ENCODE results near the gene DTL. TPM values are rescaled to one million over a fixed set of nuclear protein-coding genes. Genes with fewer than 3 reads are reported as not detected.
"Not testable (repeated sequence)": the region's sequence is repeated elsewhere in the genome, so short reads cannot be mapped to it uniquely, and the experiment has no call there.

DTL gene
- total RNA-seq, 1 experiment from 2014 or later = 41.0 TPM

GRCh38 chr1:212027727-212028126 lies 7.8 kb upstream of the DTL start:
- peak; percentile 93 for TF ChIP-seq CEBPB (IDR thresholded peaks at IDR 0.05; ENCODE audit: low read depth)
- peak; percentile 51 for TF ChIP-seq FOSL1 (IDR thresholded peaks at IDR 0.05; ENCODE audit: low read depth)
- TF ChIP-seq EGR1 (IDR thresholded peaks at IDR 0.05; ENCODE audit: low read depth) = peak; percentile 56
- 0 out of 2 replicates have a peak, but pooled peaks have one; percentile 14 for TF ChIP-seq SP1 (IDR thresholded peaks at IDR 0.05; ENCODE audit: low read depth)
- 0 out of 2 replicates have a peak, but pooled peaks have one; percentile 49 for TF ChIP-seq CBX3 (IDR thresholded peaks at IDR 0.05; ENCODE audit: low read depth)
- H3K36me3 ChIP-seq (ENCODE audit: control insufficient read depth in 1 of 2, insufficient read depth in 2 of 2, low read length in 2 of 2); H3K4me3 ChIP-seq (replicated peaks in 1 of 2; ENCODE audit: low read depth in 1 of 2, low read length in 2 of 2); H3K9me3 ChIP-seq (ENCODE audit: control insufficient read depth in 1 of 2, insufficient read depth in 1 of 2, low read depth in 1 of 2, low read length in 2 of 2); DNase-seq (ENCODE audit: low read depth, low spot score); POLR2A ChIA-PET; H3K9ac ChIP-seq (ENCODE audit: low read length); H2AFZ ChIP-seq (ENCODE audit: low read depth, low read length, poor library complexity, severe bottlenecking); H3K27me3 ChIP-seq (ENCODE audit: insufficient read depth, low read length); intact Hi-C loops (cut with micrococcal nuclease); RAD21 ChIA-PET (ENCODE audit: low non-redundant PET in 1 of 2, low total read pairs in 2 of 2, uncharacterized antibody in 2 of 2, unreplicated experiment in 2 of 2); H3K27ac ChIP-seq (ENCODE audit: low read depth, low read length); H3K9me2 ChIP-seq (ENCODE audit: insufficient read depth); BruUV-seq (replicated peaks): not testable (repeated sequence)
- peak; percentile 52; the same call in 1 of the 2 replicates for ATAC-seq
- Histone ChIP-seq H3K4me1 (ENCODE audit: control insufficient read depth in 1 of 2, insufficient read depth in 2 of 2, low read length in 2 of 2) (peaks cover 31 to 53% of the 10 kb centered on the region in 2 experiments), H4K20me1 (ENCODE audit: insufficient read depth) (peaks cover 15% of the 10 kb centered on the region; the same call in 1 of the 2 replicates), H3K79me2 (ENCODE audit: insufficient read depth, low read length) (peaks cover 92% of the 10 kb centered on the region), H3K4me2 (ENCODE audit: low read length) (peak overlapping the region; percentile 58)
- CTCF ChIA-PET = interaction anchor here (0.7 to 2.9 kb wide), 6 partner anchors 7 to 428 kb away, joined by 3 to 9 read pairs (median 4); partner anchors contain the start of genes DTL and INTS7

- H3K36me3 ChIP-seq (ENCODE audit: control insufficient read depth in 1 of 2, insufficient read depth in 2 of 2, low read length in 2 of 2) = no peaks in the 10 kb centered on the region; a peak in 1 of 4 replicates
- peak overlapping the region; percentile 57 for H3K4me2 ChIP-seq (ENCODE audit: low read length)
- no peak overlapping the region for H3K4me3 ChIP-seq (replicated peaks in 1 of 2; ENCODE audit: low read depth in 1 of 2, low read length in 2 of 2)
- H4K20me1 ChIP-seq (ENCODE audit: insufficient read depth) = peaks cover 15% of the 10 kb centered on the region; the same call in 1 of the 2 replicates
- ChIA-PET POLR2A (no interaction called here), CTCF (interaction anchor here (1.0 to 2.5 kb wide), 2 partner anchors 350 to 425 kb away, joined by 4 to 8 read pairs; no protein-coding TSS in a partner anchor), RAD21 (ENCODE audit: low non-redundant PET in 1 of 2, low total read pairs in 2 of 2, uncharacterized antibody in 2 of 2, unreplicated experiment in 2 of 2) (no interaction called here)
- no peak overlapping the region for H2AFZ ChIP-seq (ENCODE audit: low read depth, low read length, poor library complexity, severe bottlenecking)
- no peaks in the 10 kb centered on the region for H3K9me3 ChIP-seq (ENCODE audit: control insufficient read depth in 1 of 2, insufficient read depth in 1 of 2, low read depth in 1 of 2, low read length in 2 of 2)
- intact Hi-C loops (cut with micrococcal nuclease) = no loop called here
- H3K9me2 ChIP-seq (ENCODE audit: insufficient read depth) = no peaks in the 10 kb centered on the region
- H3K79me2 ChIP-seq (ENCODE audit: insufficient read depth, low read length) = peaks cover 88% of the 10 kb centered on the region
- H3K4me1 ChIP-seq (ENCODE audit: control insufficient read depth in 1 of 2, insufficient read depth in 2 of 2, low read length in 2 of 2) = peaks cover 37 to 62% of the 10 kb centered on the region in 2 experiments
- peak overlapping the region; percentile 27 for H3K27ac ChIP-seq (ENCODE audit: low read depth, low read length)
- DNase-seq (ENCODE audit: low read depth, low spot score) (peak; percentile 51), ATAC-seq (no peak)
- no TSS peak for BruUV-seq (replicated peaks)
- peak overlapping the region; percentile 18; the same call in 1 of the 2 replicates for H3K9ac ChIP-seq (ENCODE audit: low read length)
- H3K27me3 ChIP-seq (ENCODE audit: insufficient read depth, low read length) = no peaks in the 10 kb centered on the region
- TF ChIP-seq EGR1 (IDR thresholded peaks at IDR 0.05; ENCODE audit: low read depth) (no peak), RAD21 (IDR thresholded peaks at IDR 0.05; ENCODE audit: low read depth) (no peak), SRF (IDR thresholded peaks at IDR 0.05; ENCODE audit: low read depth) (peak; percentile 31; the same call in 1 of the 2 replicates), POLR2A (IDR thresholded peaks at IDR 0.05; ENCODE audit: borderline replicate concordance, extremely low read depth, insufficient read depth, insufficient read length) (no peak), YY1 (IDR thresholded peaks at IDR 0.05; ENCODE audit: extremely low read depth, insufficient replicate concordance, low read depth, low read length) (no peak), CBX3 (IDR thresholded peaks at IDR 0.05; ENCODE audit: low read depth) (peak; percentile 66; the same call in 1 of the 2 replicates), SP1 (IDR thresholded peaks at IDR 0.05; ENCODE audit: low read depth) (peak; percentile 73), SIN3A (IDR thresholded peaks at IDR 0.05; ENCODE audit: low read depth) (peak; percentile 61), POLR2AphosphoS5 (IDR thresholded peaks at IDR 0.05; ENCODE audit: low read depth, low read length) (peak; percentile 37; the same call in 1 of the 2 replicates), ELF1 (IDR thresholded peaks at IDR 0.05; ENCODE audit: borderline replicate concordance, low read depth) (no peak), MAX (IDR thresholded peaks at IDR 0.05) (no peak), TCF7L2 (IDR thresholded peaks at IDR 0.05; ENCODE audit: borderline replicate concordance, extremely low read depth, insufficient read depth, insufficient read length) (peak; percentile 97), ZNF274 (IDR thresholded peaks at IDR 0.05; ENCODE audit: low read depth, low read length) (no peak), CEBPB (IDR thresholded peaks at IDR 0.05; ENCODE audit: low read depth) (peak; percentile 95)
- TF ChIP-seq, protein P1, sequence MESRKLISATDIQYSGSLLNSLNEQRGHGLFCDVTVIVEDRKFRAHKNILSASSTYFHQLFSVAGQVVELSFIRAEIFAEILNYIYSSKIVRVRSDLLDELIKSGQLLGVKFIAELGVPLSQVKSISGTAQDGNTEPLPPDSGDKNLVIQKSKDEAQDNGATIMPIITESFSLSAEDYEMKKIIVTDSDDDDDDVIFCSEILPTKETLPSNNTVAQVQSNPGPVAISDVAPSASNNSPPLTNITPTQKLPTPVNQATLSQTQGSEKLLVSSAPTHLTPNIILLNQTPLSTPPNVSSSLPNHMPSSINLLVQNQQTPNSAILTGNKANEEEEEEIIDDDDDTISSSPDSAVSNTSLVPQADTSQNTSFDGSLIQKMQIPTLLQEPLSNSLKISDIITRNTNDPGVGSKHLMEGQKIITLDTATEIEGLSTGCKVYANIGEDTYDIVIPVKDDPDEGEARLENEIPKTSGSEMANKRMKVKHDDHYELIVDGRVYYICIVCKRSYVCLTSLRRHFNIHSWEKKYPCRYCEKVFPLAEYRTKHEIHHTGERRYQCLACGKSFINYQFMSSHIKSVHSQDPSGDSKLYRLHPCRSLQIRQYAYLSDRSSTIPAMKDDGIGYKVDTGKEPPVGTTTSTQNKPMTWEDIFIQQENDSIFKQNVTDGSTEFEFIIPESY (IDR thresholded peaks at IDR 0.05; ENCODE audit: extremely low read depth, insufficient replicate concordance, low read length) = no peak
- TF ChIP-seq, protein P2, sequence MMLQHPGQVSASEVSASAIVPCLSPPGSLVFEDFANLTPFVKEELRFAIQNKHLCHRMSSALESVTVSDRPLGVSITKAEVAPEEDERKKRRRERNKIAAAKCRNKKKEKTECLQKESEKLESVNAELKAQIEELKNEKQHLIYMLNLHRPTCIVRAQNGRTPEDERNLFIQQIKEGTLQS (IDR thresholded peaks at IDR 0.05) = peak; percentile 91; the same call in 1 of the 2 replicates
Observed at GRCh38 chr1:212030936-212031528, 4.5 kb upstream of the DTL start.

All from HCT116 (cell line).